ENCODE results near the gene TTC39C. TPM values are rescaled to one million over a fixed set of nuclear protein-coding genes. Genes with fewer than 3 reads are reported as not detected.

TTC39C gene
- total and polyA plus RNA-seq, 2 of the 8 experiments (the other 6 are each of a cell fraction or from before 2014, with no cell fraction given), result 8.1 to 79.1 TPM

- ChIA-PET POLR2A (ENCODE audit: partially characterized antibody) (no interaction called here), CTCF (ENCODE audit: partially characterized antibody) (interaction anchor here (0.6 to 0.8 kb wide), 2 partner anchors 118 to 1295 kb away, joined by 3 read pairs; no protein-coding TSS in a partner anchor)
- Histone ChIP-seq H3K9me3 (ENCODE audit: insufficient read depth in 2 of 2, low read depth in 1 of 2, low read length in 1 of 2) (no peaks in the 10 kb centered on the region), H3K27me3 (replicated peaks in 1 of 4; ENCODE audit: control insufficient read depth in 3 of 4, extremely low read depth in 1 of 4, insufficient read depth in 3 of 4, low read length in 3 of 4) (no peaks in the 10 kb centered on the region), H3K23ac (ENCODE audit: insufficient read length) (no peak overlapping the region), H3K14ac (ENCODE audit: insufficient read length) (no peak overlapping the region), H3K4ac (replicated peaks; ENCODE audit: insufficient read length, low read depth, low read length) (no peak overlapping the region), H2BK120ac (replicated peaks; ENCODE audit: low read depth, low read length) (no peak overlapping the region), H2AFZ (ENCODE audit: low read length) (no peak overlapping the region), H3K4me3 (ENCODE audit: extremely low read depth in 1 of 4, insufficient read depth in 2 of 4, low read depth in 3 of 4, low read length in 4 of 4) (no peak overlapping the region), H2BK5ac (ENCODE audit: low read depth, low read length) (no peak overlapping the region), H3K18ac (ENCODE audit: extremely low read depth, low read length) (no peak overlapping the region), H3K79me2 (ENCODE audit: control insufficient read depth in 1 of 2, insufficient read depth in 2 of 2, low read length in 2 of 2) (no peaks in the 10 kb centered on the region), H3K56ac (replicated peaks; ENCODE audit: insufficient read length, low read depth, low read length) (no peak overlapping the region), H3K79me1 (ENCODE audit: low read depth, low read length) (no peaks in the 10 kb centered on the region; the same call in 1 of the 2 replicates), H3K4me2 (ENCODE audit: insufficient read depth in 1 of 2, low read depth in 2 of 2, low read length in 2 of 2) (no peak overlapping the region), H2BK12ac (ENCODE audit: low read depth, low read length) (no peak overlapping the region), H3K4me1 (replicated peaks in 1 of 4; ENCODE audit: control insufficient read depth in 3 of 4, insufficient read depth in 4 of 4, low read length in 3 of 4) (peaks cover 0 to 2% (median under 1%) of the 10 kb centered on the region in 4 experiments; a peak in 2 of 7 replicates), H4K20me1 (replicated peaks in 1 of 2; ENCODE audit: control insufficient read depth in 1 of 2, insufficient read depth in 2 of 2, low read length in 2 of 2) (no peaks in the 10 kb centered on the region), H2AK5ac (ENCODE audit: low read depth, low read length) (no peak overlapping the region), H4K91ac (replicated peaks; ENCODE audit: insufficient read length, low read length) (no peak overlapping the region), H3K23me2 (ENCODE audit: low read depth, low read length) (no peaks in the 10 kb centered on the region; the same call in 1 of the 2 replicates), H4K5ac (ENCODE audit: insufficient read length, low read depth, low read length) (no peak overlapping the region), H2BK15ac (ENCODE audit: low read length) (no peak overlapping the region), H2BK20ac (ENCODE audit: low read length) (no peak overlapping the region), H3K9ac (replicated peaks in 1 of 4; ENCODE audit: extremely low read depth in 1 of 4, low read depth in 3 of 4, low read length in 3 of 4) (no peak overlapping the region), H3K27ac (ENCODE audit: low read depth, low read length) (no peak overlapping the region), H3K36me3 (ENCODE audit: control insufficient read depth in 2 of 4, insufficient read depth in 4 of 4, low read length in 3 of 4) (peaks cover 0 to 7% (median 0%) of the 10 kb centered on the region in 4 experiments; a peak in 3 of 8 replicates), H4K8ac (ENCODE audit: extremely low read depth, insufficient read depth, low read length) (no peak overlapping the region)
- no peak for DNase-seq (ENCODE audit: low read depth in 1 of 2, low spot score in 2 of 2)
- FAIRE-seq, result no peak
- TF ChIP-seq SP4 (IDR thresholded peaks at IDR 0.05; ENCODE audit: low read length) (no peak), TEAD4 (IDR thresholded peaks at IDR 0.05; ENCODE audit: low read depth, low read length) (no peak), CBX8 (IDR thresholded peaks at IDR 0.05; ENCODE audit: borderline replicate concordance, low read depth, low read length) (no peak), ZNF274 (IDR thresholded peaks at IDR 0.05; ENCODE audit: borderline replicate concordance, extremely low read depth, low read length) (no peak), POU5F1 (IDR thresholded peaks at IDR 0.05; ENCODE audit: low read depth, low read length) (no peak), SIX5 (IDR thresholded peaks at IDR 0.05; ENCODE audit: low read depth, low read length) (no peak), SIRT6 (IDR thresholded peaks at IDR 0.05; ENCODE audit: low read length) (no peak), ATF3 (IDR thresholded peaks at IDR 0.05; ENCODE audit: insufficient read depth, low read depth, low read length) (no peak), RBBP5 (IDR thresholded peaks at IDR 0.05; ENCODE audit: borderline replicate concordance, low read depth, low read length) (no peak), HDAC6 (IDR thresholded peaks at IDR 0.05; ENCODE audit: low read depth, low read length) (no peak), CREB1 (IDR thresholded peaks at IDR 0.05) (no peak), KDM1A (IDR thresholded peaks at IDR 0.05; ENCODE audit: borderline replicate concordance, low read length) (no peak), SP1 (IDR thresholded peaks at IDR 0.05; ENCODE audit: low read depth, low read length) (no peak), TBP (IDR thresholded peaks at IDR 0.05; ENCODE audit: low read depth, low read length) (no peak), NRF1 (IDR thresholded peaks at IDR 0.05; ENCODE audit: low read depth, low read length) (no peak), SUZ12 (IDR thresholded peaks at IDR 0.05; ENCODE audit: low read length) (no peak), PHF8 (conservative IDR thresholded peaks at IDR 0.05; ENCODE audit: low read depth, low read length) (no peak)
Observed at GRCh38 chr18:24071779-24072178, 57.2 kb downstream of the TTC39C start.

All from H1 (cell line).